GM12865 (cell line): ENCODE measurements around the gene ELP4.

ENCODE experiments used
- DNase-seq: peaks from one replicate; pipeline ENCODE4 v3.0.0; 2010; ENCODE audit warnings: low read depth
- H3K4me3 ChIP-seq: 2 replicates; pipeline ENCODE4 v1.5.1; 2011; ENCODE audit warnings: mild to moderate bottlenecking, low read depth, low read length, control low read depth
- CTCF ChIP-seq: IDR thresholded peaks from 2 replicates; pipeline ENCODE4 v1.5.1; 2011; ENCODE audit warnings: low read length, control low read depth, low read depth, inconsistent platforms; ENCODE audit not compliant: insufficient read depth; ENCODE audit errors: missing control alignments

The ELP4 gene

DNA sequence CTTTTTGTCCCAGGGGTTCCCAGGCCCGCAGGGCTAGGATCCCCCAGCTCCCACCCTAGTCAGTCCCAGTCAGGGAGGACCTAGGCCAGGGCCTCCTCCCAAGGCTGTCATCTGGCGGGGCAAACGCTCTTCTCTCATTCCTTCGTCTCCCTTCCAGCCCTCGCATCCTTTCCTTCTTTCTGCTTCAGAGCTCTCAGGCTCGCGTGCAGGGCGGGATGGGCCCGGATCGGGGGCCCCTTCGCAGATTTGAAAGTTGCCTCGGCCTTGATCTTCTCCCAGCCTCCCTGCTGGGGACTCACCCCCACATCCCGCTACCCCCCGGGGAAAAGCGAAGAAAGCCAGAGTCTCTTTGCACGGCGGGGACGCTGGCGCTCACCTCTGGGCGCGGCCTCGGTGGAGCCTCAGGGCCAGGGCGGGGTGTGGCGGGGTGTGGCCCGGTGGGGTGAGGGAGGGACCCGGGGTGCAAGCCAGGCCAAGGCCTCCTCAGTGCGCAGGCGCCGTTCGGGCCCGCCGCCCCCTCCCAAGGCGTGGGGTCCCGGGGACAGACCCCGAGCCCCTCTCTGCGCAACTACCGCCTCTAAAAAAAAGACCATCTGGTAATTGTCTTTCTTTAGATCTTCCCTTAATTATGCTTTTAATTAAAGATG is 316.4 kb downstream of the ELP4 start:
- DNase-seq = no peak
- H3K4me3 ChIP-seq = no peak overlapping the region
- no peak for TF ChIP-seq CTCF

DNA sequence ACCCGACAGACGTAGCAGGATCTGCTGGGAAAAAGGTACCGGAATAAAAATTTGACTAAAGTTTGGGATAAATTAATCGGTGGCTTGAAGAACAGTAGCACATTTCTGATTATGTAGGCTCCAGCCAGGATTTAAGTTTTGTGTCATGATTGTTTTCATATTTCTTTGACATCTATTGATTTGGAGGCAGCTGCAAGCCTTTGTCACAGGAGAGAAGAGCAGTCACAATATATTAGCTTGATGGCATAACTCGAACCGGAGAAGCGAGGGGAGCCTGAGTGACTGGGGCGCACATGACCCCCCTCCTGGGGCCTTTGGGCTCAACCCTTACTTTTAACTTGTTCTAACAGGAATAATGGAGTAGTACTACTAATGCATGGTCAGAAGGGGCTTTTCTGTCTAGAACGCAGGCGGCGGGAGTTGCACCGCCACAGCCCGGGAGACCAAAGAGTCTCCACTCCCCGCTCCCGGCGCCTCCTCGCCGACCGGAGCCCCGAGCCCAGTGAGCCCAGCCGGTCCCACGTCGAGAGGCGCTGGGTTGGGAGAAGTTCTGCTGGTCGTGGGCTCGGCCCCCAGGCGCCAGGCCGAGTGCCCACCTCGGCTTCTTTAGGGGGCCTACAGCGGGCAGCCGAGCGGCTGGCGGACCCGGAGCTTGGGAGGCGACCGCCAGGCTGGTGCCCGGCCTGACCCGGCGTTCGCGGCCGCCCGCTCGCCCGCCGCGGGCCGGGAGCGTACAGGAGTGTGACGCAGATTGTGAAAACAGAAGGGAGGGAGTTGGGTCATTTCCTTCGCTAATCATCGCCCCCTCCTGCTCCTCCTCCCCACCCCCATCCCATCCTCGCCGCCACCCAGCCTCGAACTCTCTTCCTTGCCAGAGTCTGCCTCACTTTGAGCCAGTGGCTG is 317.2 kb downstream of the ELP4 start:
- TF ChIP-seq CTCF = no peak
- H3K4me3 ChIP-seq = no peak overlapping the region
- no peak for DNase-seq

DNA sequence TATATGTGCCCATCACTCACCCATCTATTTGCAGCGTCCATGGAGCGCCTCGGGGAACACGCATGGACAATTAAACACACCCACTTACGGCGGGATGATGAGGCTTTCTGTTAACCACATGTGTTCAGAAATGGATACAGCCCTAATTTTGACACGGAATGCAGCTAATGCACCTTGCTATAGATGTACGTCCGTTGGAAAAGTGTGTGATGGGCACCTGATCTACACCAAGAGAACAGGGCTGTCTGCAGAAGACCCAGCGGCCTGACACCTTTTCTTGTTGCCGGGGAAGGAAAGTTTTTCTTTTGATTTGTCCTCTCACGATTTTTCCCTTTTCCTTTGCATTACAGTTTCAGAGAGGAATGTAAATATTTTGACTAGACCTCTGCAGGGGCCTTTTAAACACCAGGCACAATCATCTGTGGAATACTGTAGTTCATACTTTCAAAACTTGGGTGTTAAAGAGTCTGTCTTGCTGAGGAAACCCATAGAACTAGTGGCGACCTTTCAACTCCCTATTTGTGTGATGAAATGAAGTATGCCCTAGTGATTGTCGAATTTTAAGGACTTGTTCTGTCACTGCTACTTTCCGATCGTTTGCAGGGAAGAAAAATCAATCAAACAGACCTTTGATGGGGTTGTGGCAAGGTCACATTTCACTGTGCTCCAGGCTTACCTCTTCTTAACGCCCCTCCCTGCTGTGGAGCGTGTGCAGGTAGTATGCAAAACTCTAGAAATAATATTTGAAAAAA is 318.1 kb downstream of the ELP4 start:
- no peak overlapping the region for H3K4me3 ChIP-seq
- DNase-seq = no peak
- no peak for TF ChIP-seq CTCF

GRCh38 chr11:31828217-31828616 is 318.6 kb downstream of the ELP4 start:
- no peak for DNase-seq
- TF ChIP-seq CTCF = no peak

DNA sequence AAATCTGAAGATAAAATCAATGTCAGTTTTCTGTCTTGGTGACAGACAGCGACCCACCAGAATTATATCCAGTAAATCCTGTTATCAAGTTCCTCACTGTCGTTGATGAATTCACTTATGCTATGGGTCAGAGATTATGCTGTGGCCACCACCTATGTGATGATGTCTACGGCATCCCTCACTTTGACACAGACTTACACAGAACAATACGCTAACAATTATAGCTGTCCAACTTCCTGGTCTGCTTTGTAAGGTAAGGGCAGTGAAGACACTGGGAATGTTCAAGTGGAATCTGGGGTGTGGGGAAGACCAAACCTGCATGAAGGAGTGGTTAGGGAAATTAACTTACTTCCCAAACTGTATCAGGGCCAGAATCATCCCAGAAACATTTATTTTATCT is 320.8 kb downstream of the ELP4 start:
- no peak for DNase-seq
- TF ChIP-seq CTCF = no peak
- H3K4me3 ChIP-seq = no peak overlapping the region

More at GRCh38 chr11:31828217-31828616, 318.6 kb downstream of the ELP4 start:
- H3K4me3 ChIP-seq = no peak overlapping the region

DNA sequence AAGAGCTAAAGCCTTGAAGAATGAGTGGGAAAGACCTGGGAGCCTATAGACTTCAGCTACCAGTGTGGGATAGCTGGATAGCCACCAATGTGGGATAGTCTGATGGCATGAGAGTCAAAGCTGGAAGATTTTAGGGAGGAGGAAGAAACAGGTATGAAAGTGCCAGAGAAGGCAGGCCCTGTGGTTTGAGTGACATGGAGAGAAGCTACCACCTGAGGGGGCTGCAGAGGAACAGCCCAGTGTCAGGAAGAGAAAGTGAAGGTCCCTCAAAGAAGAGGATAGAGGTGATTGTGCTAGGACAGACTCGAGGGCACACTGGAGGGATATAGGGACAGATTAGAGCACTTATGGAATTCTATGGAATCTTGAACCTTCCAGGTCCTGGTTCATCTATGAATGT is 324.7 kb downstream of the ELP4 start:
- no peak for DNase-seq
- no peak overlapping the region for H3K4me3 ChIP-seq
- TF ChIP-seq CTCF = peak; percentile 7
